Measurements from ENCODE around the gene RPS21. TPM values are rescaled to one million over a fixed set of nuclear protein-coding genes. Genes with fewer than 3 reads are reported as not detected.
"Not testable (repeated sequence)": the region's sequence is repeated elsewhere in the genome, so short reads cannot be mapped to it uniquely, and the experiment has no call there.

RPS21 gene
- polyA plus RNA-seq, 1 donor = 1,182 TPM

DNA sequence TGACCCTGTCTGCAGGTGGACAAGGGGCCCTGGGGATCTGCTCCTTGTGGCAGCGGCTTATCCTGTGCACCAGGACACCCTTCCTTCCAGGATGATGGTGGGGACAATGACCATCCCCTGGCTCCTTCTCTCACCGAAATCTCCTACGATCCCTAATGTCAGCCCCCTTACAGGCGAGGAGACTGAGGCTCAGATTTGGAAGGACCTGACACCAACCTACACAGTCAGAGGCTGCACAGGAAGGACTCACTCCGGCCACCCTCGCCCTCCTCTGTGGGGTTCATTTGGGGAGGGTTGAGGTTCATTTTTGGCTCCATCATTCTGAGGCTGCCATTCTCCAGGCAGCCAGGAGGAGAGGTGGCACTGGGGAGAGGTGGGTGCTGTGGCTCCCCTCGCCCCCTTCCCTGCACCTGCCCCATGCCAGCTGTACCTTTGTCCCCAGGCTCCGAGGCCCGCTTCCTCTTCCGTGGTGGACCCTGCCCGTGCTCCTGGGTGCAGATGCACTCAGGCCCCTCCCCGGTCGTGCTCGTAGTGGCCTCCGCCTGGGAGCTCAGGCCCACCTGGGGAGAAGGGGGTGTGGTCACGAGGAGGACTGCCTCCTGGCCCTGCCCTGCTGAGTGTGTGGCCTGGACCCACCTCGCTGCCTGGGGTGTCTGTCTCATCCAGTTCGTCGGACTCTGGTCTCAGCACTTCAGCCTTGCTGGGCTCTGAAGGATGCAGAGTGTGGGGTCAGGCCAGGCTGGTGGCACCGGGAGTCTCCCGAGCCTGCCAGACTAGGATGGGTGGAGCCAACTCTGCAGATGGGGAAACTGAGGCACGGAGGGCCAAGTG, 25.5 kb downstream of the RPS21 start:
- DNase-seq = no peak

DNA sequence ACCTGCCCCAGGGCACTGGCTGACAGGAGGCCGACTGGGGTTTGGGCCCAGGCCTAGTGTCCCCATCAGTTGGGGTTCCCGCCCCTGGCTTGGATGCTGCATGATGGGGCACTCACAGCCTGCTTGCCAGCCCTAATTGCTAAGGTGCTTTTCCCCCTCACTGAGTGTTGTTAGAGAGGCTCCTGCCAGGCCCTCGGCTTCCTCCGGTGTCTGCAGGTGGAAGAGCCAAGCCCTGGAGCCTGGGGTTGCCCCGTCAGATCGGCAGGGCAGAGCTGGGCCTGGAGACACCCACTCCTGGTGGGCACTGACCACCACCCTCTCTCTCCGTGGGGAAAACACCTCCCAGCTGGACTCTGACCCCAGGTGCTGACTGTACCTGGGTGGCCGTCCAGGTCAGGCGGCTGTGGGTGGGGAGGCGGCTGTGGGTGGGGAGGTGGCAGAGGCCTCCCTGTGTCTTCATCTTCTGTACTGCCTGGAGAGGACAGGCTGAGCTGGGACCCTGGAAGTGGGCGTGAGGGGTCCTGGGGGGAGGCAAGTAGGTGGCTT, 26.2 kb downstream of the RPS21 start:
- no peak for DNase-seq

DNA sequence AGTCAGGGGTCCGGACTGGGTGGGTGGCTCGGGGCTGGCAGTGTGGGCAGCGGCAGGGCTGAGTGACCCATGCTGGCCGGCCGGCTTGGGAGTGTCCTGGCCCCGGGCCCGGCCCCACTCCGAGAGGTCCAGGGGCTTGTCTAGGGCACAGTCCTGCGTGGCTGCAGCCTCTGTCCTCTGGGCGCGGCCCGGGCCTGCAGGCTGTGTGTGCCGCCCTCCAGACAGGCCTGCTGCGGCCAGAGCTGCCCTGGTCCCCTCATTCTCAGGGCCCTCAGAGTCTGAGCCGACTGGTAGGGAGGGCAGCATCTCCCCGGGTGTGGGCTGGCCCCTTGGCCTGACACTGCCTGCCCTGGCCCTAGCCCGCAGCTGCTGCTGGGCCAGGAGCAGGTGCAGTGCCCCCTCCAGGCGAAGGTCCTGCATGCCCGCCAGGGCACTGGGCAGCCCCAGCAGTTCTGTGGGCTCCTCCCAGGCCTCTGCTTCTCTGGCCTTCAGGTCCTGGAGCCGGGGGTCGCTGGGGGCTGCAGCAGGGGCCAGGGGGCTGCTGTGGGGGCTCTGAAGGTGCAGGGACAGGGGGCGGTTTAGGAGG, 27.1 kb downstream of the RPS21 start:
- DNase-seq = no peak

DNA sequence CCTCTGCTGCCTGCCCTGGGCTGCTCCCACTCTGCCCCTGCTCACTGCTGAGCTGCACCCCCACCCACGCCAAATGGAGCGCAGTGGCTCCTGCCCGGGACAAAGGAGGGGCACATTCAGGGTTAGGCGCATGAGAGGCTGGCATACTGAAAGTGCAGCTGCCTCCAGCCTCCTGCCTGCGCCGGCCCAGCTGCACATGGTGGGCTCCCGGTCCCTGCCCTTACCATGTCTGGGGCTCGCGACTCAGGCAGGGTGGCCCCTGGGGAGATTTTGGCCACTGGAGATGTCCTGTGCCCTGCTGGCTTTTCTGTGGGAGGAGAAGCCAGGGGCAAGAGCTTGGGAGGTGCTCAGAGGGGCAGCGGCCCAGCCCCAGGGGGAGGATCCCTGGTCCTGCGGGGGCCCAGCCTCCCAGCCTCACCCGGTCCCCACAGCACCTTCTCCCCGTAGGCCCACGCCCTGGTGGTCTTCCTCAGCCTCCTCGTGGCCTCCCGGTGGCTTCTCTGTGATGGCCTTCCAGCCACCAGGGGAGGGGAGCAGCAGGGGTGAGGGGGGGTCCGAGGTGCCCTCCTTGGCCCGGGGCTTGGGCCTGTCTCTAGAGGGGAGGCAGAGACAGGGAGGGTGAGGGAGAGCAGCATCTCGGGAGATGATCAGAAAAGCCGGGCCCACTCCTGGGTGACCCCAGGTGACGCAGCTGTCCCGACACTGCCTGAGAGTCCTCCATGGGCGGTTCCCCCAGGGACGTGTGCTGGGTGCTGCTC, 28.6 kb downstream of the RPS21 start:
- no peak for DNase-seq

DNA sequence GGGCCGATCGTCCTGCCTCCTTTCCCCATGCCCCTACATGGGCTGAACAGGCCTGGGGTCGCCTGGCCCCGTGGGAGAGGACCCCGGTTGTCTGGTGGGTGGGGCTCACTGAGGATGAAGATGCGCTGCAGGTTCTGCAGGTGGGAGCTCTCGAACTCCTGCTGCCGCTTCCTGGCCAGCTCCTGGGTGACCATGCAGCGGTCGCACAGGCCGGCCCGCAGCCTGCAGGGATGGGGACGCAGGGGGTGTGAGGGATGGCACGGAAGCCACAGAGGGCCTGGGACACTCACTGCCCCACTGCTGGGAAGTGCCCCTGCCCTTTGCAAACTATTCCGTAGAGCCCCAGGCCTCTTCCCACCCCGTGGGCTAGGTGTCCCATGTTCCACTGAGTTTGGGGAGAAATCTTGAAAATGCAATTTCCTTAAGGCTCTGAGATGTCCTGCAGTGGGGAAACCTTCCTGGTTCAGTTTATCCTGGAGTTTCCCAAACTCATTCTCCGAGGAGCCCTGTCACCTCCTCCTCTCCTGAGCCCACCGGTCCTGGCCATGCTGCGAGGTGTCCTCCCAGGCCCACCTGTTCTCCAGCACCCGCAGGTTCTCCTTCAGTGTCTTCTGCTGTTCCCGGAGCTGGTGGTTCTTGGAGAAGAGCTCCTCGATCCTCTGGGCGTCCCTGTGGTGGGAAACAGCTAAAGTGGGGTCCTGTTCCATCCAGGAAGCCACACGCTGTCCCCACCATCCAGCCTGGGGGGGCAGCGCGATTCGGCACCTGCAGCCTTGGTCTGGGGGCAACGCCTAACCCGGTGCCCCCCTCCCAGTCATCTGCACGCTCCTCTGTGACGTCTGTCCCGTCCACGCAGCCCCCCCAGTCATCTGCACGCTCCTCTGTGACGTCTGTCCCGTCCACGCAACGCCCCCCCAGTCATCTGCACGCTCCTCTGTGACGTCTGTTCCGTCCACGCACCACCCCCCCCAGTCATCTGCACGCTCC, 30.0 kb downstream of the RPS21 start:
- DNase-seq = no peak

DNA sequence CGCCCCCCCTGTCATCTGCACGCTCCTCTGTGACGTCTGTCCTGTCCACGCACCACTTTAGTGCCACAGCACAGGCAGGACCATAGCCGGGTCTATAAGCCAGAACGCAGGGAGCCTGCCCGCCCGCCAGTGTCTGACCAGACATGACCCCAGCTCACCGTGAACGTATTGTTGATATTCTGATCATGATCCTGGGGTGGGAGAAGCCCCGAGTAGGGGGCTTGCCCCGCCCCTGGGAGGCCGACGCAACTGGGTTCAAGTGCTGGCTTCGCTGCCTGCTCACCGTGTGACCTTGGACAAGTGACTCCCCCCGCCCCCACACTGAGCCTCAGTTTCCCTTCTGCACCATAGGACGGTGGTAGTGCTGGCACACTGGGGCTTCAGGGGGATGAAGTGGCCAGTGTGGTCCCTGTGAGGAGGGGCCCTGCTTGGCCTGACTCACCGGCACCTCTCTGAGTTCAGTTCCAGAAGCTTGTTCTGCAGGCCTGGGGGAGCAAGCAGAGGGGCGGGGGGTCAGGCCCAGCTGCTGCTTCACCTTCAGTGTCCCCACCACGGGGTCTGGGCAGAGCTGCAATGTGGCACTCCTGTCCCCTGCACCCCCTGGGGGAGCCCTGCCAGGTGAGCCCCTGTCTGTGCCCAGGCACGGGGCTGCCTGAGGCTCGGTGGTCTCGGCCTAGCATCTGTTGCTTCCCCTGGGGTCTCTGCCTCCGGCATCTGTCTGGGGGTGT, 31.2 kb downstream of the RPS21 start:
- no peak for DNase-seq

DNA sequence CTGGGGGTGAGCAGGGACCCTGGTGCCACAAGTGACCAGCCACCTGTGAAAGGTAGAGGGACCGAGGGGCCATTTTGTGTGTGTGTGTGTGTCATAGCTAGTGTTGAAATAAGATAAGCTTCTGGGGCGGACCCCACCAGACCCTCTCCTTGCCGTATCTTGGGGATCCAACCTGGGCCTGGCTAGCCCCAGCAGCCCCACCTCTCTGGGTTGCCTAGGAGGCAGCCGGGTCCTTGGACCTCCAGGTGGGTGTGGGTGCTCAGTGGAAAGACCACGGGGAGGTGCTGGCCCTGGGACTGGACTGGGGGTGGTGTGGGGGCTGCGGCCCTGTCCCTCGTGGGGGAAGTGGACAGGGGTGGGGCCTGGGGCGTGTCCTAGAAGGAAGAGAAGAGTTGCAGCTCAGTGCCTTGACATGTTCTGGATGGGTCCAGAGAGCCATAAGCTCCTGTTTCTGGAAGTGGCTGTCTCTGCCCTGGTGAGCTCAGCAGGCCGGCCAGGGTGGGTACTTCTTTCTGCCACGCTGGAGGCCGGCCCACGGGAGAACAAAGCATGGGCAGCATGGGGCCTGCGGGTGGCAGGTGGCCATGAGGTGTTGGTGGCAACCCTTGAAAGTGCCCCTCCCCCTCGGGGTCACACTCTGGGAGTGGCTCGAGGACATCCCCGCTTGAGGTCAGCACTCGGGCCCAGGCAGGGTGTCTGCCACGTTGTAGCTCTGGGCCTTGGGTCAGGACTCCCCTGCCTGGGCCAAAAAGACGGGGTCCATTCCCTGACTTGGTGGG, 32.0 kb downstream of the RPS21 start:
- no peak for DNase-seq

DNA sequence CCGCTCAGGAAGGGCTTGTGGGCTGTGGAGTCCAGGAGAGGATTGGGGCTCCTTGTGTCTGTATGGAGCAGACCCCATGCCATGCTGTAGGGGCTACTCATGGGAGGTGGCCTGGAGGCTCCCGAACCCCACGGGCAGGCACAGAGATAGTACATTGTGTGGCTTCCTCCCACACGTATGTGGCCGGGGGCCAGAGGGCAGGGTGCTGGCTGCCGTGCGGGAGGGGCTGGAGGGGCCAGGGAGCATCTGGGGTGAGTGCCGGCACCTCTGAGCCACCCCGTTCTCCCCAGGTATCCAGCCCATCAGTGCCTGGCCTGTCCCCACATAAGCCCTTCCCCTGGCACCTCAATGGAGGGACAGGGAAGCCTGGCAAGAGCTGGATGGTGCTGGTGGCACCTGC, 32.9 kb downstream of the RPS21 start:
- DNase-seq = no peak

DNA sequence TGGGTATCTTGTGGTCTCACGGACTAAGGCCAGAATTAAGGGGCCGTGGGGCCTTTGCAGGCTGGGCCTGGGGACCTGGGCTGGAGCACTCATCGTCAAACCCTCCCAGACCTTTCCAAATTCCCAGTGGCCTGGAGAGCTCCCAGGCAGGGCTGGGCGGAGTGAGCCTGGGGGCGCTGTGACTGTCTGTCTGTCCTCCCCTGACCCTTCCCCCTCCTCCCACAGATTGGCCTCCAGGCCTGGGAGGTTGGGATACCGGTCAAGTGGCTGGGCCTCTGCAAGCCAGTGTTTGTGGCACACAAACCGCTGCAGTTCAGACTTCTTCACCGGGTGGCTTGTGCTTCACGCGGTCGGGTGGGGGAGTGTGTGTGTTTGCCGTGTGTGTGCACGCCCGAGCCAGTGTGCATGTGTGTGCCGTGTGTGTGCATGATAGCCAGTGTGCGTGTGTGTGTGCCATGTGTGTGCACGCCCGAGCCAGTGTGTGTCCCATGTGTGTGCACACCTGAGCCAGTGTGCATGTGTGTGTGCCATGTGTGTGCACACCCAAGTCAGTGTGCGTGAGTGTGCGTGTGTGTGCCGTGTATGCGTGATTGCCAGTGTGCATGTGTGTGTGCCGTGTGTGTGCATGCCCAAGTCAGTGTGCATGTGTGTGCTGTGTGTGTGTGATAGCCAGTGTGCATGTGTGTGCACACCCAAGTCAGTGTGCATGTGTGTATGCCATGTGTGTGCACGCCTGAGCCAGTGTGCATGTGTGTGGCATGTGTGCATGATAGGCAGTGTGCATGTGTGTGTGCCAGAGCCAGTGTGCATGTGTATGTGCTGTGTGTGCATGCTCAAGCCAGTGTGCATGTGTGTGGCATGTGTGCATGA, 34.2 kb downstream of the RPS21 start:
- no peak for DNase-seq

DNA sequence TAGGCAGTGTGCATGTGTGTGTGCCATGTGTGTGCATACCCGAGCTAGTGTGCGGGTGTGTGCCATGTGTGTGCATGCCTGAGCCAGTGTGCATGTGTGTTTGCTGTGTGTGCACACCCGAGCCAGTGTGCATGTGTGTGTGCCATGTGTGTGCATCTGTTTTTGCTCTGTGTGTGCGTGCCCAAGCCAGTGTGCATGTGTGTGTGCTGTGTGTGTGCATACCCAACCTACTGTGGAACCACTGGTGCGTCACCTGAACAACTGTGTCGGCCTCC, 34.8 kb downstream of the RPS21 start:
- no peak for DNase-seq

DNA sequence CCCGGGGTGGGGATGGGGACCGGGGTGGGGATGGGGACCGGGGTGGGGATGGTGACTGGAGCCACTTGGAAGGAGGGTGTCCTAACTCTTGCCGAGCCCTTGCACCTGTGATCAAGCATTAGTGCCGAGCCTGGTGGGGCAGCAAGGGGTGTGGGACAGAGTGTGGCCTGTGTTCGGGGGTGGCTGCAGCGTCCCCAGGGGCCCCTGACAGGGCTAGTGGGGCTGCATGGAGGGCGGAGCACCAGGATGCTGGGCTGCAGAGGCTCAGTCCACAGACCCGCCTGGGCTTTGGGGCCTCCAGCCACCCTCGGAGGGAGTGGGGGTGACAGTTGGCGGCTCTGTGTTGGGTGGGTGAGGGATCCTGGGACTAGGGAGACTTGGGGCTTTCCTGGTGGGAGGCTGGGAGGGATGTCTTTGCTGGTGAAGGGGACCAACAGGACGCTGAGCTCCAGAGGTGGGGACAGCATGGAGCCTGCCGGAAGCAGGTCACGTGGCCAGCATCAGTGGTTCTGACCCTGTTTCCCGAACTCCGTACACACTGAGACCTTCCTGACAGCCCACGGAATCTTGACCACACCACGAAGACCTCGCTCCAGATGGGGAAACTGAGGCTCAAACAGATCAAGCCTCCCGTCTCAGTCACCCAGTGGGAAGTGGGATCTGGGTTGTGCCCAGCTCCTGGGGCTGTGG, 35.9 kb downstream of the RPS21 start:
- DNase-seq = no peak

DNA sequence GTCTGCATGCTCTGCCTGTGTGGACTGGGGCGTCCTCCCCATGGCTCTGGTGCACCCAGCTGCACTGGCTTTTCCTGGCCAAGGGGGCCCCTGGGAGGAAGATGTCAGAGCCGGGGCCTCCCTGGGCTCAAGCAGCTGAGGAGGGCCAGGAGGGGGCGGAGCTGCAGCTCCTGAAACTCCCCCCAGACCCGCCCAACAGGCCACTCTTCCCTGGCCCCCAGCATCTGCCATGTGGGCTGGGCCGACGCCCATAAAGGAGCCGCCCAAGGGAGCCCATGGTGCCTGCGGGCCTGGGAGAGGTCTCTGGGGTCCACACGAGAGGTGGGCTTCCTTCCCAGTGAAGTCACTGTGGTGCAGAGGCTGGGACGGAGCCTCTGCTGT, 36.4 kb downstream of the RPS21 start:
- no peak for DNase-seq

DNA sequence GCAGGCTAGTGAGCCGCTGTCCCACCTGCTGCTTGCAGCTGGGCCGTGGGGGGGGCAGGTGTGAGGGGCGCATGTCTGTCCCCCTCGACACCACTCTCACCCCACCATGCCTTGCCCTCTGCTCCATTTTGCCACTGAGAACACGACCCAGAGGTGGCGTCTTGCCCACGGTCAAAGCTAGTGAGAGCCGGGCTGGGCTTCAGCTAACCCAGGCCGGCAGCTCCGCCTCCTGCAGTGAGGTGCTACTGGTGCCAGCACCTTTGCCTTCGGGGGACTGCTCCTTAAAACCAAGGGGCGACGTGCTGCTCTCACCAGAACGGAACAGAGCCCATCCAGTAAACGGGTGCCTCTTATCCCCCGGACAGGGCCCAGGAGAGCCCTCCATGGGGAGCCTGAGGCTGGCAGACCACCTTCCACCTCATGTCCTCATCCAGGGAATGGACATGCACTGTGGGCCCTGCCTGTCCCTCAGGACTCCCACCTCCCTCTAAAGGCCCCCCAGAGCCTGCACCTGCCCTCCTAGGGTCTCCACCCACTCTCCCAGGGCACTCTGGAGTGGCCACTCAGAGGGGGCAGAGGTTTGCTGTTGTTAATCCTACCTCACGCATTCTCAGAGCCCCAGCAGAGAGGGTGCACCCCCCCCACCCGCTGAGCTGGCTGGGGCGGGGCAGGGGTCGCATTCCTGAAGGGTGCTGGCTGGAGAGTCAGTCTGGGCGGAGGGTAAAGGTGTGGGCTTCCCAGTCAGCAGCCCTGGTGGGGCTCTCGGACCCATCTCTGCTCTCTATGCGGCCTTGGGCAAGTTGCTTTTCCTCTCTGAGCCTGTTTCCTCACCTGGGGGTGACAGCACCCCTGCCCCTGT, 37.6 kb downstream of the RPS21 start:
- DNase-seq = no peak

DNA sequence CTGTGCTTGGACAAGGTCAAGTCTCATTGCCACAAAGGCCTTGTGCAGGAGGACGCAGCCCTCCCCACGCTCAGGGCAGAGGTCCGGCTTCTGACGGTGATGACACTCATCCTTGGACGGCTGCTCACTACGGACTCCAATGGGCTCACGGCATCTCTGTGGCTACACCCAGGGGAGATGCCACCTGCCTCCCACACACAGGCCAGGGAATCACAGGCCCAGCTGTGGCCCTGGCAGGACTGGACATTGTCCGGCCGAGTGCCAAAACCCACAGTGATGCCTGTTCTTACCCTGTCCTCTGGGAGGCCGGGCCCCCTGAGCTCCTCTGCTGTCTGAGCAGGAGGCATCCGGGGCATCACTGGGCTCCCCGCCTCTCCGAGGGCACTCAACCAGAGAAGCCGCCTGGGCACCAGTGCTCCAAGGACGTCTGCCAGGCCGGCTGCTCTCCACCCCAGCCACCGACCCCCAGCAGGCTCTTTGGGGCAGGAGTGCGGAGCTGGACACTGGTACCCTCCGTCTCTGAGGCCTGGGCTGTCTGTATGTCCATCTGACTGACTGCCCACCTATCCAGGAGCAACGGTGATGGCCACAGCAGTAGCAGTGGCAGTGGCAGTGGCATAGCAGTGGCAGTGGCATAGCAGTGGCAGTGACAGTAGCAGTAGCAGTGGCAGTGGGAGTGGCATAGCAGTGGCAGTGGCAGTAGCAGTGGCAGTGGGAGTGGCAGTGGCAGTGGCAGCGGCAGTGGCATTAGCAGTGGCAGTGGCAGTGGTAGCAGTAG, 38.6 kb downstream of the RPS21 start:
- DNase-seq = no peak

DNA sequence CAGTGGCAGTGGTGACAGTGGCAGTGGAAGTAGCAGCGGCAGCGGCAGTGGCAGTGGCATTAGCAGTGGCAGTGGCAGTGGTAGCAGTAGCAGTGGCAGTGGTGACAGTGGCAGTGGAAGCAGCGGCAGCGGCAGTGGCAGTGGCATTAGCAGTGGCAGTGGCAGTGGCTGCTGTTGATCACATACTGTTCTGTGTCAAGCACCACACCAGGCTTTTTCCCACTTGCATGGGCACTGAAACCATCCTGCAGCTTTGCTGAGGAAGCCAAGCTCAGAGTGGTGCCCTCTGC, 39.1 kb downstream of the RPS21 start:
- DNase-seq = not testable (repeated sequence)

DNA sequence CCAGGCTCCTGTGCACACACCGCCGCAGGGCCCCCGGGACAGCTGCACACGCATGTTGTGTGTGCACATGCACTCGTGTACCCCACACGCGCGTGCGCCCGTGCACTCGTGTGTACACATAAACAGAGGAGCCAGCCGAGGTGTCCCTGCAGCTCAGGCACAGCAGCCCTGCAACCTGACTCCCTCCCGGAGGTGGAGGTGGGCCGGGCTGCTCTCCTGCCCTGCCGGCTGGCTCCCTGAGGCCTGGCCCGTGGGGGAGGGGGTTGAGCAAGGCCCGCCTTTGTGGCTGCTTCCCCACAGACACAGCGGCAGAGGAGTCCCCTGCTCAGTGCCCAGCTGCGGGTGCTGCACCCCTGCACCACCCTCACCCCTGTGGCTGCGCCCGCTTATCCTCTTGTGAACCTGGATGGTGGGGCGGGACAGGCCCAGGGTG, 39.8 kb downstream of the RPS21 start:
- no peak for DNase-seq

DNA sequence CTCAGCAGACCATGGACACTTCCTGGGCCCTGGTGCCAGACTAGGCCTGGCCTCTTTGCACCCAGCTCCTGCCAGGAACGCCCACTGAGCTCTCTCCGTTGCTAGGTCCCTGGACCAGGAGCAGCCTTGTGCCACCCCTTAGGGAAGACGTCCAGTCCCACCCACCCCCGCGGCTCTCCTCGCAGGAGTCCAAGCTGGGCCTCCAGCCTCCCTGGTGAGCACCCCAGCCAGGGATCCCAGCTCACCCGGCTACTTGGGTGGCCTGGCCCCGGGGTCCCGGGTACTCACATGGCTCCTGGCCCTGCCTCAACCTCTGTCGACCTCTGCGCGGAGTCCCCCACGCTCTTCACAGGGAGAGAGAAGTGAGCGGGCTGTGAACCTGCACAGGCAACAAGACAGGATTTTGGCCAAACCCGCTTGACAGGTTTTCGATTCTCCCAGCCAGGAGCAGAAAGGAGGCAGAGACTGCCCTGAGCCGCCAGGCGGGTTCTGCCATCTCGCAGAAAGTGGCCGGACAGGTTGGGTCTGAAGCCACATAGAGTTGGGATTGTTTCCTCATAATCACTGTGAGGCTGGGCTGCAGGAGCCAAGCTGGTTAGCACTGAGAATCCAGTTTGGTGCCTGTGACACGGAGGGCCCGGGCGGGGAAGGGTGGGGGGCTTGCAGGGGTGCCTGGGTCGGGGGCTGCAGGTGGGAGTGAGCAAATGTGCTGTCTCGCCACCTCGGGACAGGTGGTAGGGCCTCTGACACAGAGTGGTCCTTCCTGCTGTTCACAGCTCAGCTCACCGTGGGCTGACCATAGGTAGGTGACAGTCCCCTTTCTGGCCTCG, 40.5 kb downstream of the RPS21 start, which contains the start of gene RBBP8NL:
Gene RBBP8NL, minus strand, starts transcription at position 368 of the 830 bp plus-strand sequence. CDS start 7,892 bp downstream, outside the sequence.
- DNase-seq = no peak

Data from hindlimb muscle (tissue), 1 donor.